Measurements from ENCODE around the gene KCNK1. TPM values are rescaled to one million over a fixed set of nuclear protein-coding genes. Genes with fewer than 3 reads are reported as not detected.

Gene KCNK1
- total and polyA plus RNA-seq, 2 of the 8 experiments (the other 6 are each of a cell fraction or from before 2014, with no cell fraction given): 11.9 to 16.5 TPM

- Histone ChIP-seq H2BK120ac (replicated peaks; ENCODE audit: low read depth, low read length) (no peak overlapping the region), H4K20me1 (replicated peaks in 1 of 2; ENCODE audit: control insufficient read depth in 1 of 2, insufficient read depth in 2 of 2, low read length in 2 of 2) (no peaks in the 10 kb centered on the region), H3K27me3 (replicated peaks in 1 of 4; ENCODE audit: control insufficient read depth in 3 of 4, extremely low read depth in 1 of 4, insufficient read depth in 3 of 4, low read length in 3 of 4) (peaks cover 0 to 4% (median 0%) of the 10 kb centered on the region in 4 experiments; a peak in 1 of 7 replicates), H2BK20ac (ENCODE audit: low read length) (no peak overlapping the region), H2BK15ac (ENCODE audit: low read length) (no peak overlapping the region), H3K23me2 (ENCODE audit: low read depth, low read length) (no peaks in the 10 kb centered on the region), H3K4me2 (ENCODE audit: insufficient read depth in 1 of 2, low read depth in 2 of 2, low read length in 2 of 2) (no peak overlapping the region), H3K9me3 (ENCODE audit: insufficient read depth in 2 of 2, low read depth in 1 of 2, low read length in 1 of 2) (no peaks in the 10 kb centered on the region), H3K14ac (ENCODE audit: insufficient read length) (no peak overlapping the region), H3K36me3 (ENCODE audit: control insufficient read depth in 2 of 4, insufficient read depth in 4 of 4, low read length in 3 of 4) (no peaks in the 10 kb centered on the region), H2AK5ac (ENCODE audit: low read depth, low read length) (no peak overlapping the region), H2BK12ac (ENCODE audit: low read depth, low read length) (no peak overlapping the region), H2BK5ac (ENCODE audit: low read depth, low read length) (no peak overlapping the region), H4K5ac (ENCODE audit: insufficient read length, low read depth, low read length) (no peak overlapping the region), H4K8ac (ENCODE audit: extremely low read depth, insufficient read depth, low read length) (no peak overlapping the region), H3K27ac (ENCODE audit: low read depth, low read length) (no peak overlapping the region), H3K4ac (replicated peaks; ENCODE audit: insufficient read length, low read depth, low read length) (no peak overlapping the region), H3K79me2 (ENCODE audit: control insufficient read depth in 1 of 2, insufficient read depth in 2 of 2, low read length in 2 of 2) (no peaks in the 10 kb centered on the region), H4K91ac (replicated peaks; ENCODE audit: insufficient read length, low read length) (no peak overlapping the region), H3K56ac (replicated peaks; ENCODE audit: insufficient read length, low read depth, low read length) (no peak overlapping the region), H3K18ac (ENCODE audit: extremely low read depth, low read length) (no peak overlapping the region), H3K4me1 (replicated peaks in 1 of 4; ENCODE audit: control insufficient read depth in 3 of 4, insufficient read depth in 4 of 4, low read length in 3 of 4) (no peaks in the 10 kb centered on the region; a peak in 1 of 7 replicates), H3K9ac (replicated peaks in 1 of 4; ENCODE audit: extremely low read depth in 1 of 4, low read depth in 3 of 4, low read length in 3 of 4) (no peak overlapping the region), H3K4me3 (ENCODE audit: extremely low read depth in 1 of 4, insufficient read depth in 2 of 4, low read depth in 3 of 4, low read length in 4 of 4) (no peak overlapping the region), H3K79me1 (ENCODE audit: low read depth, low read length) (no peaks in the 10 kb centered on the region), H2AFZ (ENCODE audit: low read length) (no peak overlapping the region), H3K23ac (ENCODE audit: insufficient read length) (no peak overlapping the region)
- FAIRE-seq (no peak), DNase-seq (ENCODE audit: low read depth in 1 of 2, low spot score in 2 of 2) (no peak)
- ChIA-PET CTCF (ENCODE audit: partially characterized antibody) (interaction anchor here (1.2 kb wide), 1 partner anchor 41 kb away, joined by 3 read pairs; no protein-coding TSS in a partner anchor), POLR2A (ENCODE audit: partially characterized antibody) (no interaction called here)
- WGBS, 2 experiments (ENCODE audit: extremely low coverage in 1 of 2, insufficient coverage in 1 of 2, insufficient read length in 1 of 2, insufficient replicate concordance in 2 of 2, low coverage in 1 of 2, low lambda C conversion rate in 2 of 2, missing lambda C conversion rate in 1 of 2): 97% methylated on average over 2 of the region's 2 CpGs; no CpG with 5 or more reads in 1 of the 2 experiments
- TF ChIP-seq TAF1 (IDR thresholded peaks at IDR 0.05; ENCODE audit: low read depth, low read length): no peak
- TF ChIP-seq PHF8 (conservative IDR thresholded peaks at IDR 0.05; ENCODE audit: low read depth, low read length): no peak
- no peak for TF ChIP-seq MAX (IDR thresholded peaks at IDR 0.05)
- no peak for TF ChIP-seq EP300 (IDR thresholded peaks at IDR 0.05; ENCODE audit: borderline replicate concordance in 1 of 2, low read depth in 2 of 2, low read length in 2 of 2)
- no peak for TF ChIP-seq JUND (IDR thresholded peaks at IDR 0.05; ENCODE audit: low read length)
- no peak for TF ChIP-seq RAD21 (IDR thresholded peaks at IDR 0.05 in 1 of 2, conservative IDR thresholded peaks at IDR 0.05 in 1 of 2; ENCODE audit: low read depth in 2 of 2, low read length in 2 of 2)
- TF ChIP-seq ASH2L (IDR thresholded peaks at IDR 0.05; ENCODE audit: low read length): no peak
- no peak for TF ChIP-seq CEBPB (IDR thresholded peaks at IDR 0.05; ENCODE audit: low read depth, low read length)
- no peak for TF ChIP-seq SRF (IDR thresholded peaks at IDR 0.05; ENCODE audit: low read depth, low read length)
- TF ChIP-seq SP4 (IDR thresholded peaks at IDR 0.05; ENCODE audit: low read length): no peak
These were observed 10.4 kb upstream of the KCNK1 start for GRCh38 chr1:233603478-233603877.

Measured in H1 (cell line).